Stomach (tissue), 4 donors: Measurements from ENCODE around the gene GNG14.

ENCODE experiments used
- CTCF ChIP-seq, 7 experiments: fragments of 450-650 bp in 4 of 7; fragments of 200-600 bp in 3 of 7; sonication (generic) in 3 of 7; IDR thresholded peaks; one replicate each; pipeline ENCODE4 v1.5.1; 2016 to 2019; ENCODE audit warnings: antibody characterized with exemption in 7 of 7, control low read depth in 2 of 7, mild to moderate bottlenecking in 1 of 7
- POLR2A ChIP-seq, 4 donors: fragments of 450-650 bp; IDR thresholded peaks; one replicate each; pipeline ENCODE4 v1.6.1; 2016; ENCODE audit warnings: antibody characterized with exemption in 4 of 4, control low read depth in 2 of 4, mild to moderate bottlenecking in 1 of 4, moderate library complexity in 1 of 4

DNA sequence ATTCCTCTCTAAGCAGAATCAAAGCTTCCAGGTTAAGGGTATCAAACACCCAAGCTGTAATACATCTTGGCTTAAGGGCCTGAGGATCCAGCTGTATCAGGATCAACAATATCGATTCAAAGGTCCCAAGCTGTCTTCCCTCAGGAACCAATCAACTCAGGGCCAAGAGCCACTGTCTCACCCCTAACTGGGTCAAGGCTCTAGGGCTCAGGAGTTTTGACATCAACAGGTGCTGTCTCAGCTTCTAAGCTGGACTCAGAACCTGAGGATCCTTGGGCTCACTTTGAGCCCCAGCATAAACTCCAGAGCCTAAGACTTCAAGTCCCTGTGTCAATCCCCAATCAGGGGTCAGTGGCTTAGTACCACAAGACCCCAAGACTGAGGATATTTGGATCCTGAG lies 7.7 kb downstream of the GNG14 start:
- TF ChIP-seq CTCF (IDR thresholded peaks at IDR 0.05) = no peak
- no peak for TF ChIP-seq POLR2A (IDR thresholded peaks at IDR 0.05)
